IPS-18a (cell line): ENCODE results near the gene SYT2.
"Not testable (repeated sequence)": the region's sequence is repeated elsewhere in the genome, so short reads cannot be mapped to it uniquely, and the experiment has no call there.

ENCODE experiments used
- H3K27ac ChIP-seq: one replicate; pipeline ENCODE4 v1.5.1; 2013; ENCODE audit warnings: low read length
- H3K27me3 ChIP-seq: one replicate; pipeline ENCODE4 v1.6.1; 2013; ENCODE audit warnings: mild to moderate bottlenecking, low read length; ENCODE audit not compliant: control insufficient read depth, insufficient read depth
- H3K36me3 ChIP-seq: one replicate; pipeline ENCODE4 v1.6.1; 2013; ENCODE audit warnings: low read depth, low read length; ENCODE audit not compliant: control insufficient read depth
- H3K4me1 ChIP-seq: one replicate; pipeline ENCODE4 v1.6.1; 2013; ENCODE audit warnings: low read depth, low read length; ENCODE audit not compliant: control insufficient read depth
- H3K4me3 ChIP-seq: one replicate; pipeline ENCODE4 v1.5.1; 2013; ENCODE audit warnings: low read length
- H3K9ac ChIP-seq: one replicate; pipeline ENCODE4 v1.6.1; 2013; ENCODE audit warnings: mild to moderate bottlenecking, low read length, moderate library complexity
- H3K9me3 ChIP-seq: one replicate; pipeline ENCODE4 v1.6.1; 2013; ENCODE audit warnings: low read depth, low read length; ENCODE audit not compliant: control insufficient read depth

Gene SYT2

DNA sequence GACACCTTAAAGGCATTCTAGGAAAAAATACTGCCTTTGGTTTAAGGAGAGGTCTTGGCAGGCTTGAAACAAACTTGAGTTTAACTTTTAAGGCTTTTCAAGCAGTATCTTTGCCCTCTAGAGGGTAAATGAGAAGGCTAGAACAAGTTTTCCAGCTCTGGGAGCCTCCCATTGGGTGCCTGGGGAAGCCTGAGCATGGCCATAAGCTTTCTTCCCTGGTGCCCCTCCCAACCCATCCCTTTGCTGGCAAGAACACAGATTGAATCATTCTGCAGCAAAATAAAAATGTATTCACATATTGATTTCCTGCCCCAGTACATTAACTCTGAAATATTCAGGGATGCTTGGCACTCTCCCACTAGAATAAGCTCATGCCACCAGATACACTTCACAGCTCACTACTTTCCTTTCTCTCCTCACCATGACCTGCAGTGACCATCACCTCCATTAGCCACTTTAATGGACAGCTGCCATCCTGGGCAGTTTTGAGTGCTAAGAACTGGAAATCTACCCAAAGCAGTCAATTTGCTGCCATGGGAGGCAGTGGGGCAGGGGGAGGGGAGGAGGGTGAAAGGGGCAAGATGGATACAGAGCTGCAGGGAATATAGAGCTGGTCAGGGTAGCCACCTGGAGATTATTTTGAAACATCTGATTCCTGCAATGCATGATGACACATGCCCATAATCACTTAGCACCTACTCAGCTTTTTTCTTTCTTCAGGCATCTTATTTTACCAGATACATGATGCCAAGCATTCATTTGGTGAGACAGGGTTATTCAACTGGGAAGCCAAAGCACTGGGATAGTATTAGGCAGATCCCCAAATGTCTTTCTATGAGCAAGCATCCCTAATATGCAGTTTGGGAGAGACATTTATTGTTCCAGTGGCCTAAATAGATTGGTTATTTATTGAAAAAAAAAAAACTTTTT is 140.6 kb downstream of the SYT2 start:
- H3K27ac ChIP-seq, result no peak overlapping the region
- peaks cover 43% of the 10 kb centered on the region for H3K4me1 ChIP-seq

DNA sequence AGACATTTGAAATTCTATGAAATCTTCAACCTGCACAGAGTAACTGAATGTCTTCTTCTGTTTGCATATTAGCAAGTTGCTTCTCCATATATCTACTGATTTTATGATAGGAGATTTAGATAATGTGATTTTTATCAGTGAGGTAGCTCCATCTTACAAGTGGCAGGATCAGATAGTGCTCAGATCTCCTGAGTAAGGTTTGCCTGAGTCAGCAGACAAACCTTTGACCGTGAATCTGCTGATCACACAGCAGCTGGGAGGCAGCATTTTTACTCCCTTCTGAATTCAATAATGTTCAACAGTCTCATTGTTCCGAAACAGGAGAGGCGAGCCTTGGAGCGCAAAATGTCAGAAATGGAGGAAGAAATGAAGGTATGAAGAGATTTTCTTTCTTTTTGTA is 141.4 kb downstream of the SYT2 start:
- no peaks in the 10 kb centered on the region for H3K36me3 ChIP-seq
- H3K9ac ChIP-seq, result no peak overlapping the region
- no peaks in the 10 kb centered on the region for H3K9me3 ChIP-seq
- no peak overlapping the region for H3K4me3 ChIP-seq
- peak overlapping the region; percentile 43 for H3K27ac ChIP-seq
- no peaks in the 10 kb centered on the region for H3K27me3 ChIP-seq
- peaks cover 43% of the 10 kb centered on the region for H3K4me1 ChIP-seq

More for the DNA sequence above, 140.6 kb downstream of the SYT2 start:
- Histone ChIP-seq H3K9ac (no peak overlapping the region), H3K27me3 (no peaks in the 10 kb centered on the region), H3K4me3 (no peak overlapping the region), H3K36me3 (no peaks in the 10 kb centered on the region), H3K9me3 (no peaks in the 10 kb centered on the region)

DNA sequence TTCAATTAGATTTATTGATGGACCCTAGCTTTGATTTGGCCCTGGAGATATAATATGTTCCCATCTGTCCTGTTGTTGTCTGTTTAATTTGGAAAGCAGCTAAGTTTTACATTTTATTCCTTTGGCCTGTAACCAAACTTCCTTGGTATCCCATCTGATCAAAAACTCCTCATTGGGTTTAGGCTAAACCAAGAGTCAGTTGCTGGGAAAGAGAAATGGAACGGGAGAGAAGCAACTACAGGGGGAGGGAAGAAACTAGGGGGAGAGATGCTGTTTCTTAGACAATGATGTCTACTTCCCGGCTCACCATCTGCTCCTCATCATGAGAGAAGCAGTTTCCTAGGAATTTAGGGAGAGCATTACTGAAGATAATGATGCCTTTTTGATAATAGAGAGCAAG is 141.8 kb downstream of the SYT2 start:
- Histone ChIP-seq H3K27ac (peak overlapping the region; percentile 43), H3K4me1 (peaks cover 43% of the 10 kb centered on the region)

DNA sequence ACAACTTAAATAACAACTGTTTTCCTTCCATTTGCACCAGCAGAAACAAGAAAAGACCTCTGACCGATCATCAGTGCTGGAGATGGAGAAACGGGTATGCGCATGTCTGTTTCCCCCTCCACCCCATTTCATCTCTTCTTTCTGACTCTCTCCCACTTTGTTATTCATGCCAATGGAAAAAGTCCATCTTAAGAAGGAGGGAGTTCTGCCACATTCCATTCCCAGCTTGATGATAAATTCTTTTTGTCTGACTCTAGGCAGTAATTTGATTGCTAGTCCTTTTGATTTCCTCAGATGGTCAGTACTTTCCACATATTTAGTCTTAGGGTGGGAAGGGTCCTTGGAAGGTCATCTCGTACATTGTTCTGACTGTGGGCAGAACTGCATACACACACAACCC is 142.5 kb downstream of the SYT2 start:
- Histone ChIP-seq H3K9me3 (no peaks in the 10 kb centered on the region), H3K9ac (no peak overlapping the region), H3K36me3 (no peaks in the 10 kb centered on the region), H3K4me1 (peaks cover 43% of the 10 kb centered on the region), H3K27me3 (no peaks in the 10 kb centered on the region), H3K27ac (peak overlapping the region; percentile 25), H3K4me3 (peak overlapping the region; percentile 42)

More for the DNA sequence above, 141.8 kb downstream of the SYT2 start:
- Histone ChIP-seq H3K9me3 (no peaks in the 10 kb centered on the region), H3K27me3 (no peaks in the 10 kb centered on the region), H3K36me3 (no peaks in the 10 kb centered on the region), H3K4me3 (peak overlapping the region; percentile 42), H3K9ac (no peak overlapping the region)

DNA sequence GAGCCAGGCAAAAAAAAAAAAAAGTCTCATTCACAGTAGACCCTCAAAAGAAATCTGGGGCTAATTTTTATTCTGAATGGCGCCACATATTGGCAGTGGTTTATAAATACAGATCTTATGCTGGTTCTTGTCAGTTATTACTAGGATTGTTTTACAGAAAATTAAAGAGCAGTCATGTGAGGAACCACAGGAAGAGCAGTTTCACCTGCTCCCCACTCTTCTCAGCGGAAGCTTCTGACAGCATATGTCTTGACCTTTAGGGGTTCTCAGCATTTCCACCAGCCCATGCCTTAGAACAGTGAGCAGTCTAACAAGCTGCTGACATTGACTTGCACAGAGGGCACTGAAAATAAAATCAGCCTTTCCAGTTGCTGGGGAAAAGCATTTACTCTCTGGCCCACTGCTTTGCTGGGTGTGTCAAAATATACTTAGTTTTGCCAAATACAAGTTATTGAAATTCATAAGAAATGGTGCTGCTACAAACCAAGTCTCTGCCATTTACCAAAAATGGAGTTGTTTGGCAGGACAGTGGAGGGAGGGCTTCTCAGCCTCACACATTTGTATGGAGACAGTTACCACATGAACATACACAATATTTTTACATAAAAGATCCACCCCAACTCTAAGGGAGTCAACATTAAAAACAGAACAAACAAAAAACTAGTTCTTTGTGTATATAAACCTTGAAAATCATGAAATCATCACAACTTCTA is 144.2 kb downstream of the SYT2 start:
- H3K9ac ChIP-seq, result no peak overlapping the region

DNA sequence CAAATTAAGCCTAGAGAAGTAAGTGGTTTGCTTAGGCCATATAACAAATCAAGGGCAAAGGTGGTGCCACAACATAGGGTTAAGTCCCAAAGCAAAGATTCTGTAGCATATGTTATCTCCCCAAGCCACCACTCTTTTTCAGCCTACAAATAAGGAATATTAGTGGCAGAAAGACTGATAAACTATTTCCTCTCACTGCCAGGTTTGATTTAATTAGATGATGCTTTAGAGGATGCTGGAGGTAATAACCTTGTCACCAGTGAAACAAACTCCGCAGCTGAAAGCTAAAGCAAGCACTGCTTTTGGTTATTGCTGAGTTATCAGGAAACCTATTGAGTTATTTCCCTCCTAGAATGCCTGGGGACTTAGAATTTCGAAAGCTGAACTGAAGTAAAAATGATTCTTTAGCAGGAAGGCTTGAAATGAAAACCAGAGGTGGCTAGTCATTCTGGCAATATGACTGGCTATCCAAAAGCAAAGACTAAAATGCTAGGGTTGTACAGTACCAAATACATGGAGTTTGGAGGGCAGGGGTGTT is 145.2 kb downstream of the SYT2 start:
- H3K27ac ChIP-seq, result no peak overlapping the region
- H3K36me3 ChIP-seq, result no peaks in the 10 kb centered on the region
- H3K9me3 ChIP-seq, result no peaks in the 10 kb centered on the region
- no peaks in the 10 kb centered on the region for H3K27me3 ChIP-seq
- no peak overlapping the region for H3K4me3 ChIP-seq
- peaks cover 55% of the 10 kb centered on the region for H3K4me1 ChIP-seq
- no peak overlapping the region for H3K9ac ChIP-seq

More for the DNA sequence above, 144.2 kb downstream of the SYT2 start:
- Histone ChIP-seq H3K9me3 (no peaks in the 10 kb centered on the region), H3K27ac (no peak overlapping the region), H3K36me3 (no peaks in the 10 kb centered on the region), H3K4me3 (no peak overlapping the region), H3K4me1 (peaks cover 51% of the 10 kb centered on the region), H3K27me3 (no peaks in the 10 kb centered on the region)

DNA sequence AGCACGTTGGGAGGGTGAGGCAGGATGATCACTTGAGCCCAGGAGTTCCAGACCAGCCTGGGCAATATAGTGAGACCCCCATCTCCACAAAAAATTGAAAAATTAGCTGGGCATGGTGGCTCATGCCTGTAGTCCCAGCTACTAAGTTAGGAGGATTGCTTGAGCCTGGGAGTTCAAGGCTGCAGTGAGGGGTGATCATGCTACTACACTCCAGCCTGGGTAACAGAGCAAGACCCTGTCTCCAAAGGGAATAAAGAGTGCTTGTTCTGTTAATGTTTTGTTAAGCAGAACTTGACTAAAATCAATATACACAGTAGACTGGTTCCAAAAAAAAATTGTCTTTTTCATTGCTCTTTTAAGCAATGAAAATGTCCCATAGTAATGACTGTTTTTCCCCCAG is 146.4 kb downstream of the SYT2 start:
- H3K36me3 ChIP-seq, result no peaks in the 10 kb centered on the region
- H3K4me3 ChIP-seq, result no peak overlapping the region
- no peaks in the 10 kb centered on the region for H3K9me3 ChIP-seq
- H3K27ac ChIP-seq, result no peak overlapping the region
- no peak overlapping the region for H3K9ac ChIP-seq
- no peaks in the 10 kb centered on the region for H3K27me3 ChIP-seq
- H3K4me1 ChIP-seq, result peaks cover 50% of the 10 kb centered on the region

DNA sequence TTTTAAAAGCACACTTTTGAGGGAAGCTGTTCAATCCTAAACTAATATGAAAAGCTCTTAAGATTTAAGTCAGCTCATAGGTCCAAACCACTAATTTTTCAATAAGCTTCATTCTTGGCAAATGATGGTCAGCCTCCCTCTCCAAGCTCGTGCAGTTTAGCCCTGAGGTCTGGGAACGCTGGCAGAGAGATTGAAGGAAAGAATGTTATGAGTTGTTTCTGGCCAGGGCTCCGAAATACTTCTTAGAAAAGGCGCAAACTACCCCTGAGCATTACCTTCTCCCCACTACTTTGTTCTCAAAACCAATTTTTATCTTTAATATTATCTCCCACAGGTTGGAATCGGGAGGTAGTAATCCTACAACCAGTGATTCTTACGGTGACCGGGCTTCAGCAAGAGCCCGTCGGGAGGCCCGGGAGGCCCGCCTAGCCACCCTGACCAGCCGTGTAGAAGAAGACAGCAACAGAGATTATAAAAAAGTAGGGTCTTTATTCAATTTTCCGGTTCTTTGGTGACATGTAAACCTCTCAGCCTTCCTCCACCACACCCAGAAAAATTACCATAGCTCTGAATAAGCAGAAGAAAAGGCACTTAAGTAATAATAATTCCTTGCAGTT is 147.7 kb downstream of the SYT2 start:
- Histone ChIP-seq H3K4me1 (peaks cover 37% of the 10 kb centered on the region), H3K9ac (no peak overlapping the region), H3K36me3 (no peaks in the 10 kb centered on the region), H3K9me3 (no peaks in the 10 kb centered on the region), H3K27me3 (no peaks in the 10 kb centered on the region), H3K27ac (no peak overlapping the region), H3K4me3 (no peak overlapping the region)

DNA sequence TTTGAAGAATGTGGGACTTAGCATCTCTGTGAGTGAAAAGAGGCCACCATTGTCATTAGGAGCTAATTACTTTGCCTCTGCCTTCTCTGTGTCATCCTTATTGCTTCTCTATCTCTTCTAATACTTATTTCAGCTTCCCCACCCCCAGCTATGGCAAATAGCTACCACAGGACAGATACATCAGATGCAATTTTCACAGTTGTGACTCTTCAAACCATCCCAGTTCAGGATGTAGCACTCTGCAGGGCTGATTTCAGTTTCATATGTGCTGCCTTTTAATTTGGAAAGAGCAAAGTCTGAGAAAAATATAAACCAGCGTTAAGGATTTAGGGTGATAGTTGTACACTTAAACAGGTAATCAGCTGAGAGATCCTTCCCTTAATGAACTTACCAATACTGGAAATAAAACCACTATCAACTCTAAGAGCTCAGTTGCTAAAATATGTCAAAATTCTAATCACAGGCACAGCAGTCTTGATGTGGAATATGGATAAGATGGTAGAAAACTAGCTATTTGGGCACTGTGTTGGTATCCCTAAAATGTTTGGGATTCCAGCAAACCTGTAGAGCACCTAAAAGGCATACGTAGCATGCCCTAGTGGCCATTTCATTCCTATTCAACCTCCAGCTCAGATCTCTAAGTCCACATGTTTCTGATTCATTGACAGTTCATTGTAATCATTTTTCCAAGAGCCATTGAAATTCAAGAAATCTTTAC is 148.4 kb downstream of the SYT2 start:
- Histone ChIP-seq H3K4me3 (no peak overlapping the region), H3K9ac (no peak overlapping the region), H3K27ac (no peak overlapping the region), H3K36me3 (no peaks in the 10 kb centered on the region), H3K4me1 (peaks cover 30% of the 10 kb centered on the region), H3K9me3 (no peaks in the 10 kb centered on the region), H3K27me3 (no peaks in the 10 kb centered on the region)

DNA sequence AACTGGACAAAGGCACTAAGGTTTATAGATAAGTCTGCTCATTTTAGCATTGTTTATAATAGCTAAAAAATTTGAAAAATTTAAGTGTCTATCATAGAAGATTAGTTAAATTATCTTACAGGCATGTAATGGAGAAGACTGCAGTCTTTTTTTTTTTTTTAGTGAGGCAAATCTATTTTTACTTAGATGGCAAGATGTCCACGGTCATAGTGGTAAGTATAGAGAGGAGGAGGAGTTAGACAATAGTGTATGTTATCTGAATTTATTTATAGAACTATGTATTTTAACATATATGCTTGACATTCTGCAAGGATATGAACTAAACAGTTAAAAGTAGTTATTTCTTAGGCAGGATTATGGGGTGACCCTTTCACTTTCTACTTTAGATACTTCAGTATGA is 149.0 kb downstream of the SYT2 start:
- Histone ChIP-seq H3K27me3 (no peaks in the 10 kb centered on the region), H3K4me1 (peaks cover 24% of the 10 kb centered on the region), H3K36me3 (no peaks in the 10 kb centered on the region), H3K4me3 (no peak overlapping the region), H3K9ac (no peak overlapping the region), H3K27ac (no peak overlapping the region), H3K9me3 (no peaks in the 10 kb centered on the region)

DNA sequence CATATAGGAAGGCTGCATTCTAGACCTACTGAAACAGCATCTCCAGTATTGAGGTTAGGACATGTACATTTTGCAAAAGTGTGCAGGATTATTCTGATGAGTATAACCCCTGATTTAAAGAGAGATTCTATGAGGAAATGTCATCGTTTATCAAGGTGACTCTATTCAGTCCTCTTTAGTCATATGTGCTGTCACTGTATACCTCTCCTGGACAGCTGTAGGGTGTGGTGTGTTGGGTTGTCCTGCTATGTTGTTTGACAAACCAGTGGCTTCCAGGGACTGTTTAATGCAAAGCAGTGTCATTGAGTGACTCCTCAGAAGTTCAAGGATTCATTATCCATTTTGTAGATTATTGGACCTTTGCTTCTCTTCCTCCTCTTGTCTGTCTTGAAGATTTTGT is 152.6 kb downstream of the SYT2 start:
- H3K27ac ChIP-seq, H3K9me3 ChIP-seq, H3K36me3 ChIP-seq, H3K9ac ChIP-seq, H3K4me3 ChIP-seq, H3K27me3 ChIP-seq: not testable (repeated sequence)
- H3K4me1 ChIP-seq, result peaks cover 12% of the 10 kb centered on the region
